ENCODE data around the gene CEACAM7.
A peak's percentile ranks its signal among the peaks of the same experiment; 100 is the strongest.

The CEACAM7 gene

DNA sequence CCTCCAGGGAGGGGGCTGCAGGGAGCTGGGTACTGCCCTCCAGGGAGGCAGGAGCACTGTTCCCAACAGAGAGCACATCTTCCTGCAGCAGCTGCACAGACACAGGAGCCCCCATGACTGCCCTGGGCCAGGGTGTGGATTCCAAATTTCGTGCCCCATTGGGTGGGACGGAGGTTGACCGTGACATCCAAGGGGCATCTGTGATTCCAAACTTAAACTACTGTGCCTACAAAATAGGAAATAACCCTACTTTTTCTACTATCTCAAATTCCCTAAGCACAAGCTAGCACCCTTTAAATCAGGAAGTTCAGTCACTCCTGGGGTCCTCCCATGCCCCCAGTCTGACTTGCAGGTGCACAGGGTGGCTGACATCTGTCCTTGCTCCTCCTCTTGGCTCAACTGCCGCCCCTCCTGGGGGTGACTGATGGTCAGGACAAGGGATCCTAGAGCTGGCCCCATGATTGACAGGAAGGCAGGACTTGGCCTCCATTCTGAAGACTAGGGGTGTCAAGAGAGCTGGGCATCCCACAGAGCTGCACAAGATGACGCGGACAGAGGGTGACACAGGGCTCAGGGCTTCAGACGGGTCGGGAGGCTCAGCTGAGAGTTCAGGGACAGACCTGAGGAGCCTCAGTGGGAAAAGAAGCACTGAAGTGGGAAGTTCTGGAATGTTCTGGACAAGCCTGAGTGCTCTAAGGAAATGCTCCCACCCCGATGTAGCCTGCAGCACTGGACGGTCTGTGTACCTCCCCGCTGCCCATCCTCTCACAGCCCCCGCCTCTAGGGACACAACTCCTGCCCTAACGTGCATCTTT lies 12.5 kb upstream of the CEACAM7 start:
- no peak for DNase-seq (ENCODE audit: low spot score)

- no peak for DNase-seq (ENCODE audit: low spot score)
Observed at GRCh38 chr19:41699968-41700323, 11.9 kb upstream of the CEACAM7 start.

- no peak for DNase-seq (ENCODE audit: low spot score)
Observed at GRCh38 chr19:41699231-41699967, 11.3 kb upstream of the CEACAM7 start.

- DNase-seq (ENCODE audit: low spot score) = no peak
Observed at GRCh38 chr19:41698746-41699230, 10.7 kb upstream of the CEACAM7 start.

GRCh38 chr19:41697198-41697855 lies 9.3 kb upstream of the CEACAM7 start:
- no peak for DNase-seq (ENCODE audit: low spot score)

- DNase-seq (ENCODE audit: low spot score) = no peak
Observed at GRCh38 chr19:41696402-41697197, 8.5 kb upstream of the CEACAM7 start.

GRCh38 chr19:41695745-41696144 lies 7.7 kb upstream of the CEACAM7 start:
- DNase-seq (ENCODE audit: low spot score) = no peak

GRCh38 chr19:41694831-41695635 lies 7.0 kb upstream of the CEACAM7 start:
- no peak for DNase-seq (ENCODE audit: low spot score)

DNA sequence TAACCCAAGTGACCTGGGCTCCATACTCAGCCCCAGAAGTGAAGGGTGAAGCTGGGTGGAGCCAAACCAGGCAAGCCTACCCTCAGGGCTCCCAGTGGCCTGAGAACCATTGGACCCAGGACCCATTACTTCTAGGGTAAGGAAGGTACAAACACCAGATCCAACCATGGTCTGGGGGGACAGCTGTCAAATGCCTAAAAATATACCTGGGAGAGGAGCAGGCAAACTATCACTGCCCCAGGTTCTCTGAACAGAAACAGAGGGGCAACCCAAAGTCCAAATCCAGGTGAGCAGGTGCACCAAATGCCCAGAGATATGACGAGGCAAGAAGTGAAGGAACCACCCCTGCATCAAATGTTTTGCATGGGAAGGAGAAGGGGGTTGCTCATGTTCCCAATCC lies 6.1 kb upstream of the CEACAM7 start:
- no peak for DNase-seq (ENCODE audit: low spot score)

- peak; percentile 53 for DNase-seq (ENCODE audit: low spot score)
Observed at GRCh38 chr19:41691268-41691970, 3.3 kb upstream of the CEACAM7 start.

DNA sequence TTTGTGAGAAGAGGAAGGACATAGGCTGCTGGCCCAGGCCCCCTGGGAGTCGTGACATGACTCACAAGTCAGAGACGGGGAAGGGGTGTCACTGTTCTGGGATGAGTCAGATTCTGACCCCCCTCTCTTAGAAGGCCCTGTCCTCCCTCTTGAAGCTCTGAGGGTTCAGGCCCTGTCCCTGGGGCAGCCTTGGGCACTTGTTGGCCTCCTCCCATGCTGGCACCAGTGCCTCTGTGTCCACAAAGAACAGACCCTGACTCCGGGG lies 2.7 kb upstream of the CEACAM7 start:
- DNase-seq (ENCODE audit: low spot score) = no peak

- DNase-seq (ENCODE audit: low spot score) = no peak
Observed at GRCh38 chr19:41689993-41690800, 2.1 kb upstream of the CEACAM7 start.

GRCh38 chr19:41688687-41689086 lies 617 bp upstream of the CEACAM7 start:
- DNase-seq (ENCODE audit: low spot score) = no peak

- DNase-seq (ENCODE audit: low spot score) = no peak
Observed at GRCh38 chr19:41687419-41687818, 651 bp downstream of the CEACAM7 start.

GRCh38 chr19:41682437-41682836 lies 5.6 kb downstream of the CEACAM7 start:
- no peak for DNase-seq (ENCODE audit: low spot score)

GRCh38 chr19:41671486-41671885 lies 16.6 kb downstream of the CEACAM7 start:
- no peak for DNase-seq (ENCODE audit: low spot score)

GRCh38 chr19:41670755-41671154 lies 17.3 kb downstream of the CEACAM7 start:
- DNase-seq (ENCODE audit: low spot score) = no peak

DNA sequence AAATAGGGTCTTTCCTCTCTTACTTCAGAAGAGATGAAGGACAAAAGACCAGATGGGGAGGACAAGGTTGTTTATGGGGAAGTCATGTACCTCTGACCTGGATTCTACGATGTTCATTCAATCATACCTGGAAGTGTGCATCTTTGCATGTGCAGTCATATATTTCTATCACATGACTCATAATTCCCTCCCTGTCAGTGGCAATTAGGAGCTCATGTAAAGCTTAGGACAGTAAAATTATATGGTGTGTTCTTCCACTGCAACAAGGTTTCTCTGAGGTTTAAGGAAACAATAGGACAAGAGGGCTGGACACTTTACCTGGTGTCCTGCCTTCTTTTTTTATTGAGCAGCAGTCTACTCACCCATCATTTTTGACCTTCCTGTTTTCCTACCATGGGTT lies 19.8 kb downstream of the CEACAM7 start:
- DNase-seq (ENCODE audit: low spot score) = no peak

DNA sequence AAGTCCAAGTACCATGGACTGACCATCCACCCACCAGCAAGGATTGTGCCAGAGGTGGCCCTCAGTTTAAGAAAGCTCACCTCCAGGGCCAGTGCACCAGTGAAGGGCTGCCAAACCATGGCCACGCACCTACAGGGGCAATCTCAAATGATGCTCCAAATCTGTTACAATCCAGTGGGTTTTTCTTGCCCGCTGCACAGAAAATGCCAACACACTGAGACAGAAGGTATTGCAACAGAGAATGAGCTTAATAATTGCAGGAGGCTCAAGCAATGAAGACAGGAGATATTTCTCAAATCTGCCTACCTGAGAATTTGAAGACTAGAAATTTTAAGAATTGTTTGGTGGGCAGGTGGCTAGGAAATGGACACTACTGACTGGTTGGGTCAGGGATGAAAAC lies 22.0 kb downstream of the CEACAM7 start:
- no peak for DNase-seq (ENCODE audit: low spot score)

- no peak for DNase-seq (ENCODE audit: low spot score)
Observed at GRCh38 chr19:41657157-41657556, 30.9 kb downstream of the CEACAM7 start.

Data from AG20443 (cell line).